ENCODE data around the gene SAXO2.
"Not testable (repeated sequence)": the region's sequence is repeated elsewhere in the genome, so short reads cannot be mapped to it uniquely, and the experiment has no call there.

SAXO2 gene

GRCh38 chr15:82262422-82263026, at the start of gene SAXO2, which contains the start of gene EFL1:
Gene SAXO2 (plus strand): TSS chr15:82262818. CDS start chr15:82262880, 62 bp downstream.
Gene EFL1 (minus strand): TSS chr15:82262734. CDS start chr15:82261778, 956 bp downstream.
- Histone ChIP-seq H2AFZ (ENCODE audit: low read length, unreplicated experiment) (peak within 1 kb of the TSS; percentile 86), H3K27me3 (ENCODE audit: insufficient read depth, low read length) (no peaks in the 10 kb centered on the region), H3K36me3 (ENCODE audit: insufficient read depth, low read length) (peaks cover 11% of the 10 kb centered on the region; the same call in 1 of the 2 replicates), H3K79me2 (ENCODE audit: control insufficient read depth, insufficient read depth, low read length, unreplicated experiment) (peaks cover 26% of the 10 kb centered on the region), H3K27ac (ENCODE audit: low read depth, low read length) (peak within 1 kb of the TSS; percentile 83), H3K4me1 (ENCODE audit: control insufficient read depth, insufficient read depth, low read length, unreplicated experiment) (peaks cover 13% of the 10 kb centered on the region), H3K4me3 (ENCODE audit: low read depth, low read length) (peak within 1 kb of the TSS; percentile 81)

GRCh38 chr15:82216092-82216491, 46.5 kb upstream of the SAXO2 start:
- H3K4me3 ChIP-seq (ENCODE audit: low read depth, low read length); H3K36me3 ChIP-seq (ENCODE audit: insufficient read depth, low read length); H3K27me3 ChIP-seq (ENCODE audit: insufficient read depth, low read length); H3K4me1 ChIP-seq (ENCODE audit: control insufficient read depth, insufficient read depth, low read length, unreplicated experiment); H2AFZ ChIP-seq (ENCODE audit: low read length, unreplicated experiment); H3K79me2 ChIP-seq (ENCODE audit: control insufficient read depth, insufficient read depth, low read length, unreplicated experiment); H3K27ac ChIP-seq (ENCODE audit: low read depth, low read length): not testable (repeated sequence)

GRCh38 chr15:82221535-82221934, 41.1 kb upstream of the SAXO2 start:
- not testable (repeated sequence) for H3K36me3 ChIP-seq (ENCODE audit: insufficient read depth, low read length); H3K4me1 ChIP-seq (ENCODE audit: control insufficient read depth, insufficient read depth, low read length, unreplicated experiment); H3K79me2 ChIP-seq (ENCODE audit: control insufficient read depth, insufficient read depth, low read length, unreplicated experiment); H3K27me3 ChIP-seq (ENCODE audit: insufficient read depth, low read length); H3K4me3 ChIP-seq (ENCODE audit: low read depth, low read length); H3K27ac ChIP-seq (ENCODE audit: low read depth, low read length); H2AFZ ChIP-seq (ENCODE audit: low read length, unreplicated experiment)

- Histone ChIP-seq H3K27ac (ENCODE audit: low read depth, low read length) (no peak overlapping the region), H3K79me2 (ENCODE audit: control insufficient read depth, insufficient read depth, low read length, unreplicated experiment) (no peaks in the 10 kb centered on the region), H3K4me1 (ENCODE audit: control insufficient read depth, insufficient read depth, low read length, unreplicated experiment) (peaks cover 5% of the 10 kb centered on the region), H3K27me3 (ENCODE audit: insufficient read depth, low read length) (no peaks in the 10 kb centered on the region), H2AFZ (ENCODE audit: low read length, unreplicated experiment) (no peak overlapping the region), H3K36me3 (ENCODE audit: insufficient read depth, low read length) (peaks cover 9% of the 10 kb centered on the region; the same call in 1 of the 2 replicates), H3K4me3 (ENCODE audit: low read depth, low read length) (no peak overlapping the region)
These were observed 33.9 kb upstream of the SAXO2 start for GRCh38 chr15:82228750-82229149.

GRCh38 chr15:82231233-82231632, 31.4 kb upstream of the SAXO2 start:
- Histone ChIP-seq H3K27ac (ENCODE audit: low read depth, low read length) (no peak overlapping the region), H3K4me1 (ENCODE audit: control insufficient read depth, insufficient read depth, low read length, unreplicated experiment) (peaks cover 5% of the 10 kb centered on the region), H2AFZ (ENCODE audit: low read length, unreplicated experiment) (no peak overlapping the region), H3K4me3 (ENCODE audit: low read depth, low read length) (no peak overlapping the region), H3K79me2 (ENCODE audit: control insufficient read depth, insufficient read depth, low read length, unreplicated experiment) (no peaks in the 10 kb centered on the region), H3K36me3 (ENCODE audit: insufficient read depth, low read length) (peaks cover 9% of the 10 kb centered on the region; the same call in 1 of the 2 replicates), H3K27me3 (ENCODE audit: insufficient read depth, low read length) (no peaks in the 10 kb centered on the region)

GRCh38 chr15:82231842-82232241, 30.8 kb upstream of the SAXO2 start:
- no peak overlapping the region for H3K27ac ChIP-seq (ENCODE audit: low read depth, low read length)
- no peak overlapping the region for H2AFZ ChIP-seq (ENCODE audit: low read length, unreplicated experiment)
- no peaks in the 10 kb centered on the region for H3K79me2 ChIP-seq (ENCODE audit: control insufficient read depth, insufficient read depth, low read length, unreplicated experiment)
- H3K36me3 ChIP-seq (ENCODE audit: insufficient read depth, low read length): peaks cover 5% of the 10 kb centered on the region; the same call in 1 of the 2 replicates
- H3K4me1 ChIP-seq (ENCODE audit: control insufficient read depth, insufficient read depth, low read length, unreplicated experiment): peaks cover 5% of the 10 kb centered on the region
- H3K4me3 ChIP-seq (ENCODE audit: low read depth, low read length): no peak overlapping the region
- no peaks in the 10 kb centered on the region for H3K27me3 ChIP-seq (ENCODE audit: insufficient read depth, low read length)

- H2AFZ ChIP-seq (ENCODE audit: low read length, unreplicated experiment); H3K4me1 ChIP-seq (ENCODE audit: control insufficient read depth, insufficient read depth, low read length, unreplicated experiment); H3K27ac ChIP-seq (ENCODE audit: low read depth, low read length); H3K27me3 ChIP-seq (ENCODE audit: insufficient read depth, low read length); H3K79me2 ChIP-seq (ENCODE audit: control insufficient read depth, insufficient read depth, low read length, unreplicated experiment); H3K36me3 ChIP-seq (ENCODE audit: insufficient read depth, low read length); H3K4me3 ChIP-seq (ENCODE audit: low read depth, low read length): not testable (repeated sequence)
These were observed 24.6 kb upstream of the SAXO2 start for GRCh38 chr15:82237944-82238534.

- Histone ChIP-seq H3K36me3 (ENCODE audit: insufficient read depth, low read length) (peaks cover 12% of the 10 kb centered on the region; the same call in 1 of the 2 replicates), H3K4me3 (ENCODE audit: low read depth, low read length) (no peak overlapping the region), H3K79me2 (ENCODE audit: control insufficient read depth, insufficient read depth, low read length, unreplicated experiment) (no peaks in the 10 kb centered on the region), H2AFZ (ENCODE audit: low read length, unreplicated experiment) (no peak overlapping the region), H3K27me3 (ENCODE audit: insufficient read depth, low read length) (no peaks in the 10 kb centered on the region), H3K27ac (ENCODE audit: low read depth, low read length) (no peak overlapping the region), H3K4me1 (ENCODE audit: control insufficient read depth, insufficient read depth, low read length, unreplicated experiment) (peaks cover 5% of the 10 kb centered on the region)
These were observed 22.8 kb upstream of the SAXO2 start for GRCh38 chr15:82239685-82240391.

- not testable (repeated sequence) for H3K79me2 ChIP-seq (ENCODE audit: control insufficient read depth, insufficient read depth, low read length, unreplicated experiment); H3K4me1 ChIP-seq (ENCODE audit: control insufficient read depth, insufficient read depth, low read length, unreplicated experiment); H3K27me3 ChIP-seq (ENCODE audit: insufficient read depth, low read length)
- Histone ChIP-seq H3K4me3 (ENCODE audit: low read depth, low read length) (peak overlapping the region; percentile 43; the same call in 1 of the 2 replicates), H3K36me3 (ENCODE audit: insufficient read depth, low read length) (peaks cover 12% of the 10 kb centered on the region; the same call in 1 of the 2 replicates), H3K27ac (ENCODE audit: low read depth, low read length) (peak overlapping the region; percentile 39; the same call in 1 of the 2 replicates), H2AFZ (ENCODE audit: low read length, unreplicated experiment) (peak overlapping the region; percentile 21)
These were observed 20.6 kb upstream of the SAXO2 start for GRCh38 chr15:82241836-82242499.

GRCh38 chr15:82243644-82244043, 19.0 kb upstream of the SAXO2 start:
- H2AFZ ChIP-seq (ENCODE audit: low read length, unreplicated experiment); H3K4me3 ChIP-seq (ENCODE audit: low read depth, low read length); H3K79me2 ChIP-seq (ENCODE audit: control insufficient read depth, insufficient read depth, low read length, unreplicated experiment); H3K27ac ChIP-seq (ENCODE audit: low read depth, low read length); H3K4me1 ChIP-seq (ENCODE audit: control insufficient read depth, insufficient read depth, low read length, unreplicated experiment); H3K27me3 ChIP-seq (ENCODE audit: insufficient read depth, low read length): not testable (repeated sequence)
- peaks cover 12% of the 10 kb centered on the region; the same call in 1 of the 2 replicates for H3K36me3 ChIP-seq (ENCODE audit: insufficient read depth, low read length)
